ENCODE measurements around the gene OTOG.

OTOG gene

GRCh38 chr11:17641792-17642350, 94.8 kb downstream of the OTOG start:
- TF ChIP-seq YY1 (IDR thresholded peaks at IDR 0.05; ENCODE audit: low read depth) (no peak), ZBTB7A (IDR thresholded peaks at IDR 0.05; ENCODE audit: low read depth) (no peak)

- TF ChIP-seq, protein P1, sequence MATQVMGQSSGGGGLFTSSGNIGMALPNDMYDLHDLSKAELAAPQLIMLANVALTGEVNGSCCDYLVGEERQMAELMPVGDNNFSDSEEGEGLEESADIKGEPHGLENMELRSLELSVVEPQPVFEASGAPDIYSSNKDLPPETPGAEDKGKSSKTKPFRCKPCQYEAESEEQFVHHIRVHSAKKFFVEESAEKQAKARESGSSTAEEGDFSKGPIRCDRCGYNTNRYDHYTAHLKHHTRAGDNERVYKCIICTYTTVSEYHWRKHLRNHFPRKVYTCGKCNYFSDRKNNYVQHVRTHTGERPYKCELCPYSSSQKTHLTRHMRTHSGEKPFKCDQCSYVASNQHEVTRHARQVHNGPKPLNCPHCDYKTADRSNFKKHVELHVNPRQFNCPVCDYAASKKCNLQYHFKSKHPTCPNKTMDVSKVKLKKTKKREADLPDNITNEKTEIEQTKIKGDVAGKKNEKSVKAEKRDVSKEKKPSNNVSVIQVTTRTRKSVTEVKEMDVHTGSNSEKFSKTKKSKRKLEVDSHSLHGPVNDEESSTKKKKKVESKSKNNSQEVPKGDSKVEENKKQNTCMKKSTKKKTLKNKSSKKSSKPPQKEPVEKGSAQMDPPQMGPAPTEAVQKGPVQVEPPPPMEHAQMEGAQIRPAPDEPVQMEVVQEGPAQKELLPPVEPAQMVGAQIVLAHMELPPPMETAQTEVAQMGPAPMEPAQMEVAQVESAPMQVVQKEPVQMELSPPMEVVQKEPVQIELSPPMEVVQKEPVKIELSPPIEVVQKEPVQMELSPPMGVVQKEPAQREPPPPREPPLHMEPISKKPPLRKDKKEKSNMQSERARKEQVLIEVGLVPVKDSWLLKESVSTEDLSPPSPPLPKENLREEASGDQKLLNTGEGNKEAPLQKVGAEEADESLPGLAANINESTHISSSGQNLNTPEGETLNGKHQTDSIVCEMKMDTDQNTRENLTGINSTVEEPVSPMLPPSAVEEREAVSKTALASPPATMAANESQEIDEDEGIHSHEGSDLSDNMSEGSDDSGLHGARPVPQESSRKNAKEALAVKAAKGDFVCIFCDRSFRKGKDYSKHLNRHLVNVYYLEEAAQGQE (IDR thresholded peaks at IDR 0.05; ENCODE audit: low read depth): no peak
- TF ChIP-seq, protein P2, sequence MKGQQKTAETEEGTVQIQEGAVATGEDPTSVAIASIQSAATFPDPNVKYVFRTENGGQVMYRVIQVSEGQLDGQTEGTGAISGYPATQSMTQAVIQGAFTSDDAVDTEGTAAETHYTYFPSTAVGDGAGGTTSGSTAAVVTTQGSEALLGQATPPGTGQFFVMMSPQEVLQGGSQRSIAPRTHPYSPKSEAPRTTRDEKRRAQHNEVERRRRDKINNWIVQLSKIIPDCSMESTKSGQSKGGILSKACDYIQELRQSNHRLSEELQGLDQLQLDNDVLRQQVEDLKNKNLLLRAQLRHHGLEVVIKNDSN (IDR thresholded peaks at IDR 0.05): no peak
- TF ChIP-seq TEAD4 (IDR thresholded peaks at IDR 0.05): no peak
- TF ChIP-seq CEBPB (IDR thresholded peaks at IDR 0.05): no peak
- TF ChIP-seq FOXM1 (IDR thresholded peaks at IDR 0.05; ENCODE audit: borderline replicate concordance, low read depth): no peak
- TF ChIP-seq EGR1 (IDR thresholded peaks at IDR 0.05): no peak
- no peak for TF ChIP-seq MAX (IDR thresholded peaks at IDR 0.05)
- no peak for TF ChIP-seq TCF12 (IDR thresholded peaks at IDR 0.05; ENCODE audit: low read depth)
- no peak for TF ChIP-seq EP300 (IDR thresholded peaks at IDR 0.05; ENCODE audit: borderline replicate concordance)
- no peak for TF ChIP-seq NFIC (IDR thresholded peaks at IDR 0.05)
- TF ChIP-seq YY1 (IDR thresholded peaks at IDR 0.05; ENCODE audit: low read depth): no peak
- no peak for TF ChIP-seq CREB1 (IDR thresholded peaks at IDR 0.05; ENCODE audit: low read depth)
- no peak for TF ChIP-seq RAD21 (IDR thresholded peaks at IDR 0.05; ENCODE audit: low read depth)
- no peak for TF ChIP-seq ZBTB7A (IDR thresholded peaks at IDR 0.05; ENCODE audit: low read depth)
- no peak for TF ChIP-seq TAF1 (IDR thresholded peaks at IDR 0.05; ENCODE audit: low read depth)
Observed at GRCh38 chr11:17642370-17642769, 95.3 kb downstream of the OTOG start.

GRCh38 chr11:17642980-17643379, 95.9 kb downstream of the OTOG start:
- TF ChIP-seq, protein P2 (IDR thresholded peaks at IDR 0.05): no peak

DNA sequence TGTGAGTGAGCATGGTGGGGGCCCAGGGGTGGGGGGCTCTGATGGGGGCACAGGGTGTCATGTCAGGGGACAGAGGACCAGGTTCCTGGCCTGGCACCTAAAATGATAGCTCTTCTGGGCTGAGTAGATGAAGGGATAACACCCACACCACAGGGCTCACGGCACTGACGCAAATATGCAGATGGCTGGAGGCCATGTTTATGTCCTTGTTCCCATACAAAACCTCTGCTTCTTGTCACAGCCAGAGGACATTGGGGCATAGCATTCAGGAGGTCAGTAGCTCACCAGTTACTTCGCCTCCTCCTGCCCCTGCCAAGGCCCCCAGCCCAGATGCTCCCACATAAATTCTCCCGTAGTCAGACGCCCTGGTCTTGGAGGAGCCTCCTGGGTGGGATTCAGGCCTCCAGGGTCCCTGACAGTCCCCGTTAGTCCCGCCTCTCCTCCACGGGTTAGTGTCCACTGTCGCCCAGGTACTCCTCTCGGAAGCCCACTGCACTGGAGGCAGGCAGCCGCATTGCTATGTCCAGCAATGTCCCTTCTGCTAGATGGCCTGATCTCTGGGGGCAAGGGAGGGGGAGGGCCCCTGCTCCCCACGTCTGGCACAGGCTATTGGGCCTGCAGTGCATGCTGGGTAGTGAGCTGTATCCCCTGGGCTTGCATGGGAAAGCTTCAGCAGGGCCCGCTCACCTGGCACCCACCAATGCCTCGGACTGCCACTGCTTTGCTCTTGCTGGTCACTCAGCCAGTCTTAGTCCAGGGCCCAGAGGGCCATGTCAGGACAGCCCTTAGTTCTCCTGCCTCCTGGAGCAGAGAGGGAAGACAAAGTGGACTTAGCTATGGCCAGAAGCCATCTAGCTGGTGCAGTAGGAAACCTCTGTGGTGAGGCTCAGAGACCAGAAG, 96.7 kb downstream of the OTOG start:
- TF ChIP-seq, protein P2 (IDR thresholded peaks at IDR 0.05): no peak
- TF ChIP-seq YY1 (IDR thresholded peaks at IDR 0.05; ENCODE audit: low read depth) (no peak), RAD21 (IDR thresholded peaks at IDR 0.05; ENCODE audit: low read depth) (no peak), EGR1 (IDR thresholded peaks at IDR 0.05) (no peak), TEAD4 (IDR thresholded peaks at IDR 0.05) (no peak), TAF1 (IDR thresholded peaks at IDR 0.05; ENCODE audit: low read depth) (no peak), CREB1 (IDR thresholded peaks at IDR 0.05; ENCODE audit: low read depth) (no peak), MAX (IDR thresholded peaks at IDR 0.05) (no peak), TCF12 (IDR thresholded peaks at IDR 0.05; ENCODE audit: low read depth) (no peak)
- TF ChIP-seq, protein P1 (IDR thresholded peaks at IDR 0.05; ENCODE audit: low read depth): no peak

DNA sequence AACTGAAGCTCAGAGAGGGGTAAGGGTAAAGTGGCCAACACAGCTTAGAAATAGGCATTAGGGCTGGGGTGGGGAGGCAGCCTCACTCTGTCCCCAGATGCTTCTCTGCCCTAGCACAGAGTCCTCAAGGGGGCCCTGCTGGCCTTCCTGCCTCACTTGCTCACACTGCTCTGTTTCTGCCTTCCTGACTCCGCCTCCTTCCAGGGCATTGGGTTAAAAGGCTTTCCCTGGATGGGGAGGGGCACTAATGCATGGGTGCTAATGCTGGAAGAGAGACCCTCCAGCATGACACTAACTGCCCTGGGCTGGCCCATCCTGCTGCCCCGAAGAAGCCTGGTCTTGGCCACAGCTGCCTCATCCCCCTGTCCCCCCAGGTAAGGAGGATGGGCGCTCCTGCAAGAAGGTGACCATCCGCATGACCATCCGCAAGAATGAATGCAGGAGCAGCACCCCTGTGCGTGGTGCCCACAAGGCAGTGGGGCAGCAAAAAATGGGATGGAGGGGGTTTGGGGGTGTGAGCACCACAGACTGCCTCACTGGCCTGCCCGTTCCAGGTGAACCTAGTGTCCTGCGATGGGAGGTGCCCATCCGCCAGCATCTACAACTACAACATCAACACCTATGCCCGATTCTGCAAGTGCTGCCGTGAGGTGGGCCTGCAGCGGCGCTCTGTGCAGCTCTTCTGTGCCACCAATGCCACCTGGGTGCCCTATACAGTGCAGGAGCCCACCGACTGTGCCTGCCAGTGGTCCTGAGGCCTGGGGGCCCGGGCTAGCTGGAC, 98.3 kb downstream of the OTOG start:
- TF ChIP-seq TCF12 (IDR thresholded peaks at IDR 0.05; ENCODE audit: low read depth) (no peak), EP300 (IDR thresholded peaks at IDR 0.05; ENCODE audit: borderline replicate concordance) (no peak), TEAD4 (IDR thresholded peaks at IDR 0.05) (no peak), MAX (IDR thresholded peaks at IDR 0.05) (no peak), CREB1 (IDR thresholded peaks at IDR 0.05; ENCODE audit: low read depth) (no peak), EGR1 (IDR thresholded peaks at IDR 0.05) (no peak), CEBPB (IDR thresholded peaks at IDR 0.05) (no peak), YY1 (IDR thresholded peaks at IDR 0.05; ENCODE audit: low read depth) (no peak), ZBTB7A (IDR thresholded peaks at IDR 0.05; ENCODE audit: low read depth) (no peak), TAF1 (IDR thresholded peaks at IDR 0.05; ENCODE audit: low read depth) (no peak), RAD21 (IDR thresholded peaks at IDR 0.05; ENCODE audit: low read depth) (no peak), NFIC (IDR thresholded peaks at IDR 0.05) (no peak)
- TF ChIP-seq, protein P2 (IDR thresholded peaks at IDR 0.05): no peak

All from Ishikawa (cell line).